Stimulated activated naive CD8-positive, alpha-beta T cell treated with anti-CD3 and anti-CD28 coated beads, Interleukin-15, Interleukin-2, amounts not matched to agents 100 U/mL and 50 U/mL, for 24 hours (primary cell): Measurements from ENCODE around the gene HAGHL.

ENCODE experiments used
- ATAC-seq: fragments of 150-1000 bp; cut with Tn5 transposase; one replicate; pipeline ENCODE4 v1.10.0; 2021
- DNase-seq: peaks from one replicate; pipeline ENCODE4 v3.0.0; 2021

The HAGHL gene, protein sequence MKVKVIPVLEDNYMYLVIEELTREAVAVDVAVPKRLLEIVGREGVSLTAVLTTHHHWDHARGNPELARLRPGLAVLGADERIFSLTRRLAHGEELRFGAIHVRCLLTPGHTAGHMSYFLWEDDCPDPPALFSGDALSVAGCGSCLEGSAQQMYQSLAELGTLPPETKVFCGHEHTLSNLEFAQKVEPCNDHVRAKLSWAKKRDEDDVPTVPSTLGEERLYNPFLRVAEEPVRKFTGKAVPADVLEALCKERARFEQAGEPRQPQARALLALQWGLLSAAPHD

GRCh38 chr16:726438-727290, at the start of gene HAGHL, which contains the start of gene CCDC78:
HAGHL (plus strand) TSS chr16:727106; CDS start chr16:727510, 404 bp downstream.
CCDC78 (minus strand) TSS chr16:726443; CDS start chr16:726367, 76 bp downstream.
- DNase-seq = peak; percentile 79
- ATAC-seq = peak; percentile 10

- DNase-seq = no peak
- no peak for ATAC-seq
Observed at GRCh38 chr16:677316-678190, 49.4 kb upstream of the HAGHL start.

DNA sequence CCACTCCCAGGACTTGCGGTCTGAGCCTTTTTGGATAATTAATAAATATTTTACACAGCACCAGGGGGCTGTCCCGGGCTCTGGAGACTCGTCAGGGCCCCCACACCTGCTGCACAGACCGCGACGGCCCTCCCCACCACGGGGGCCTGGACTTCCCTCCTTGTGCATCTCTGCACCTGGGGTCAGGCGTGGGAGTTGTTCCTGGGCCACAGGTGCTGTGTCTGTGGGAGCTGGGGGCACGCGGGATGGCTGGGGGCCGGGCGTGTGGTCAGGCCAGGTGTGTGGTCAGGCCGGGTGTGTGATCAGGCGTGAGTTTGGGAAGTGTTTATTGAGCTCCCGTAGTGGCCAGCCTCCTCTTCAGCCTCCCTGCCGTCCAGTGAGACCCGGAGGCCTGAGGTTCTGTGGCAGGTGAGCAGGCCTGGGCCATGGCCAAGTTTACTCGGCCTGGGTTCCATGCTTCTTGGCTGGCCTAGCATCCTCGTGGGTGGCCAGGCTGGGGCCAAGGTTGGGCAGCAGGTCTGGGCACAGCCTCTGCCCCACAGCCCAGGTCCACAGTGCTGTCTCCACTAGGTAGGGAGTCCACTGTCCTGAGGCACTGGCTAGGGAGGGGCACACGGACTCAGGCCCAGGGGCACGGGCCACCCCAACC, 48.6 kb upstream of the HAGHL start:
- DNase-seq = no peak
- no peak for ATAC-seq

GRCh38 chr16:678858-679813, 47.8 kb upstream of the HAGHL start:
- DNase-seq = peak; percentile 69
- ATAC-seq = no peak

DNA sequence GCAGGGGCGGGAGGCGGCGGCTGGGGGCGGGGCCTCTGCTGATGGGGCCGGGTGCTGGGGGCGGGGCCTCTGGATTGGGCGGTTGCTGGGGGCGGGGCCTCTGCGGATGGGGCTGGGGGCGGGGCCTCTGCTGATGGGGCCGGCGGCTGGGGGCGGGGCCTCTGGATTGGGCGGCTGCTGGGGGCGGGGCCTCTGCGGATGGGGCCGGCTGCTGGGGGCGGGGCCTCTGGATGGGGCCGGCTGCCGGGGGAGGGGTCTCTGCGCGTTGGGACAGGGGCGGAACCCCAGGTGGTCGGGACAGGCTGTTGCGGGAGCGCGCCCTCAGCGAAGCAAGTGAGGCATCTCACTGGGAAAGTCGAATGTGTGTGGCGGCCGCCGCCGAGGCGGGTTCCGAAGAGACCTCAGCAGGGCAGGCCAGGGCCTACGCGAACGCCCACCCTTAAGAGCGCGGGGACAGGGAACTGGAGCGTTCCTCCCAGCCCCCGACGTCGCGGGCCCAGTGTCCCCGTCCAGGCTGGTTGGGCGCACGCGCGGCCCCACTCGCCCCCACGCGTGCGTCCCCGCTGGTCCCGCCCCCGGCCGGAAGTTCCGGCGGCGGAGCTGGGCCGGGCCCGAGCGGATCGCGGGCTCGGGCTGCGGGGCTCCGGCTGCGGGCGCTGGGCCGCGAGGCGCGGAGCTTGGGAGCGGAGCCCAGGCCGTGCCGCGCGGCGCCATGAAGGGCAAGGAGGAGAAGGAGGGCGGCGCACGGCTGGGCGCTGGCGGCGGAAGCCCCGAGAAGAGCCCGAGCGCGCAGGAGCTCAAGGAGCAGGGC, 46.9 kb upstream of the HAGHL start, which contains the start of gene STUB1:
Gene STUB1, plus strand, starts transcription at position 597 of the 811 bp plus-strand sequence. Its CDS starts 116 bp downstream, at position 713.
- DNase-seq (peak; percentile 92), ATAC-seq (peak; percentile 42)

DNA sequence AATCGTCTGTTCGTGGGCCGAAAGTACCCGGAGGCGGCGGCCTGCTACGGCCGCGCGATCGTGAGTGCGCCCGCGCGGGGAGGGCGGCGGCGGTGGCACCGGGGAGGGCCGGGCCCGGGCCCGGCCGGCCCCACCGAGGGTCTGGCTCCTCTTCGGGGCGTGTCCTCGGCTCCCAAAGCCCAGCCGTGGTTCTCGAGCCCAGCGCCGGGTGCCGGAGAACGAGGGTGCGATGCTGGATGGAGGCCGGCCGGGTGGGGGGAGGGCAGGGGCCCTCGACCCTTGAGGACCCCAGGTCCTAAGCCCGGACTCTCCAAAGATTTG, 46.3 kb upstream of the HAGHL start:
- ATAC-seq (no peak), DNase-seq (no peak)

- DNase-seq (no peak), ATAC-seq (no peak)
Observed at GRCh38 chr16:680967-681745, 45.8 kb upstream of the HAGHL start.

DNA sequence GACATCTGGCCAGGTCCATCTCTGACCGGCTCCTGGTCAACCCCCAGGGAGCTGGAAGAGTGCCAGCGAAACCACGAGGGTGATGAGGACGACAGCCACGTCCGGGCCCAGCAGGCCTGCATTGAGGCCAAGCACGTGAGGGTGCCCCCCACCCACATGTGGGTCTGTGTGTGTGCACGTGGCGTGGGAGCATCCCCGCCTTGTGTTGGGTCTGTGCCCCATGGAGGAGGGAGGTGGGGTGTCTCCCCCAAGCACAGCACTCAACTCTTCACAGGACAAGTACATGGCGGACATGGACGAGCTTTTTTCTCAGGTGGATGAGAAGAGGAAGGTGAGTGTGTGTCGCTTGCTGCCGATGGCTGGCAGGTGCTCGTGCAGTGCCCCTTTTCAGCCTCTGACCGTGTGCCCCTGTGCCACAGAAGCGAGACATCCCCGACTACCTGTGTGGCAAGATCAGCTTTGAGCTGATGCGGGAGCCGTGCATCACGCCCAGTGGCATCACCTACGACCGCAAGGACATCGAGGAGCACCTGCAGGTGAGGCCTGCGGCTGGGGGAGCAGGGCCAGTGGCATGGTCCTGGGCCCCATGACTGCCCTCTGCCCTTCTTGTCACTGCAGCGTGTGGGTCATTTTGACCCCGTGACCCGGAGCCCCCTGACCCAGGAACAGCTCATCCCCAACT, 45.0 kb upstream of the HAGHL start:
- ATAC-seq (no peak), DNase-seq (no peak)

GRCh38 chr16:682493-683395, 44.2 kb upstream of the HAGHL start:
- ATAC-seq = no peak

DNA sequence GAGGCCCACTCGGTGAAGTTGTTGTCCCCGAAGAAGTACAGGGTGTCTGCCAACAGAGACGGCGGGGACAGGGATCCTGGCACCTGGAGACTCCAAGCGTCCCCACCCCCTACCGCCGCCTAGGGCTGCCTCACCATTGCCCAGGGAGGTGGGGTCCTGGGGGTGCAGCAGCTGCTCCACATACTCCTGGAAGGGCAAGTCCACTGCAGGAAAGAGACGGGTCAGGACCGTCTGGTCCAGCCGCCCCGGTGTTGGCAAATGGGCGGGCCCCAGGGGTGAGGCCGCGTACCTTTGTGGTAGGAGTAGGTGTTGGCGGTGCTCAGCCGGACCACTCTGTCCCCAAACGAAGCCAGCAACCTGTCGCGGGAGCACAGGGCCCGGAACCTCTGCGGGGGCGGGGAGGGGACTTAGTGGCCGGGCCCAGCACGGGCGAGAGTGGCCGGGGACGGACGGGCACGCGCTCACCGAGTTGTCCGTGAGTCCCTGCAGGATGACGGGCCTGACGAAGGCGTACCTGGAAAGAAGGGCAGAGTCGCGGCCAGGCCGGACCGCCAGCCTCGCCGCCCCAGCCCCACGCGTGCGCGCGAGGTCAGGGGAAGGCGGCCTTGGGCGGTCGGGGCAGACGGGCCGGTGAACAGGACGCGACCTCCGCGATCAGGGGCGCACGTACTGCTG, 43.4 kb upstream of the HAGHL start:
- DNase-seq (no peak), ATAC-seq (no peak)

More at GRCh38 chr16:682493-683395, 44.2 kb upstream of the HAGHL start:
- no peak for DNase-seq

DNA sequence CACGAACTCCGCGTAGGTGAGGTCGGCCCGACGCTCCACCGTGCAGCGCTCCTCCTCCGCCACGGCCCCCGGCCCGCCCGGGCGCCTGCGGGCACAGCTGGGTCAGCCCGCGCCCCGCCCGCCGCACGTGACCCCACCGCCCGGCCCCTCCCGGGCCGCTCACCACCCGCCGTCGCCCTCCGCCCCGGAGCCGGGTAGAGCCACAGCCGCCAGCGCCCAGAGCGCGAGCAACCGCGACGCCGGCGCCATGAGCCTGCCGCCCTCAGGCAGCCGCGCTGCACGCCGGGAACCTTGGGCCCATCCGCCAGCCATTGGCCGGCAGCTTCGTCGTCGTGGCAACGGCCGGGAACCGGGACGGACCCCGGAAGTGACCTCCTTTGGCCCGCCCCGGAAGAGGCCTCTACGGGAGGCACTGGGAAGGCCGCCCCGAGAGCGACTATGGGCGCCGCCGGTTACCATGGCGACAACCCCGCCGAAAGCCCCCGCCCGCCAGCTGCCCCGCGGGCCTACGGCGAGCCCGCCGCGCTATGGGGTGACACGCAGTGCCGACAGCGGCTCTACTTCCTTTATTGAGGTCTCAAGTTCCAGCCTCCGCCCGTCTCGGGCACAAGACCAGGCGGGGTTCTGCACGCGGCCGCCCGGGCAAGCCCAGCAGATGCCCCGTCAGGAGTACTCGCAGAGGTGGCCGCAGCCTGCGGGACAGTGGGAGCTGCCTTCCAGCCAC, 42.7 kb upstream of the HAGHL start, which contains the start of gene JMJD8:
Gene JMJD8, minus strand, starts transcription at position 264 of the 724 bp plus-strand sequence. Its CDS starts 15 bp downstream, at position 249.
- DNase-seq (peak; percentile 99), ATAC-seq (peak; percentile 82)

DNA sequence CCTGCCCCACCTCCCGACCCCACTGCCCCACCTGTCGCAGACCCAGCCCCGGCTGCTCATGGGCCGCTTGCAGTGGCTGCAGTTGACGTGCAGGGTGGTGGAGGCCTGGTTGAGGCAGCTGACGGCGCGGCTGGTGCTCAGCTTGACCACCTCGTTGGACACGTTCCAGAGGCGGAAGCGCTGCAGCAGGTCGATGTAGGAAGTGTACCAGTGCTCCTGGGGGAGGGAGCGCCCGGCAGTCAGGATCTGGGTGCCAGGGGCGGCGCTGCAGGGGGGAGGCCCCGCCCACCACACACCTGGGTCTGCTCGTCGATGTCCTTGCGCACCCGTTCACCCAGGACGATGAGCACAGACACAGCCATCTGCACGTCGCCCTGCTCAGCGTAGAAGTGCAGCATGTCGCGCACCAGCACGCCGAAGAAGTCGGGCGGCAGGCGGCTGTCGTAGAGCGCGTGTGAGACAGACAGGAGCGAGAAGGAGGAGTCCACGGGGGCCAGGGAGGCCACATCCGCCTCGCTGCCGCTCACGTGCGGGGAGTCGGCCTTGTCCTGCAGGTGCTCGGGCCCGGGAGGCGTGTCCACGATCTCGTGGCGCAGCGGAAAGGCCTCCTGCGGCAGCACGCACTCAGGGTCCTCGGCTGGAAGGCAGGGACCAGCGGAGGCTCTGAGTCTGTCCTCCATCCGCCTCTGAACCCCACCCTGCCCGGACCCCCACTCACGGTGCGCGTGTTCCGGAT, 41.8 kb upstream of the HAGHL start:
- no peak for ATAC-seq
- DNase-seq = no peak

DNA sequence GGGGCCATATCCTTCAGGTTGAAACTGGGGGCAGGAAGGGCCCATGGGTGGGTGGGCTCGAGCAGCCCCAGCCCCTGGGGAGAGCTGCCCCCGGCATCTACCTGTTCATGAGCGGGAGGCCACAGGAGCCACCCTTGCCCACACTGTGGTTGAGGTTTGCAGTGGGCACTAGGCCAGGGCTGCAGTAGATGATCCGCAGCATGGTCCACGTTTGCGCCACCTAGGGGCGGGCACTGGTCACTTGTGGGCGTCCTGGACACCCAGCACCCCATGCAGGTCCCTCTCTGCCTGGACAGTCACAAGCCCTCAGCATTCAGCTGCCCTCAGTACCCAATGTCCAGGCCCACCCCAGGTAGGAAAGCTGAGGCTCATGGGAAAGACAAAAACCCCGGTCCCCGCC, 40.9 kb upstream of the HAGHL start:
- ATAC-seq (no peak), DNase-seq (peak; percentile 45)

DNA sequence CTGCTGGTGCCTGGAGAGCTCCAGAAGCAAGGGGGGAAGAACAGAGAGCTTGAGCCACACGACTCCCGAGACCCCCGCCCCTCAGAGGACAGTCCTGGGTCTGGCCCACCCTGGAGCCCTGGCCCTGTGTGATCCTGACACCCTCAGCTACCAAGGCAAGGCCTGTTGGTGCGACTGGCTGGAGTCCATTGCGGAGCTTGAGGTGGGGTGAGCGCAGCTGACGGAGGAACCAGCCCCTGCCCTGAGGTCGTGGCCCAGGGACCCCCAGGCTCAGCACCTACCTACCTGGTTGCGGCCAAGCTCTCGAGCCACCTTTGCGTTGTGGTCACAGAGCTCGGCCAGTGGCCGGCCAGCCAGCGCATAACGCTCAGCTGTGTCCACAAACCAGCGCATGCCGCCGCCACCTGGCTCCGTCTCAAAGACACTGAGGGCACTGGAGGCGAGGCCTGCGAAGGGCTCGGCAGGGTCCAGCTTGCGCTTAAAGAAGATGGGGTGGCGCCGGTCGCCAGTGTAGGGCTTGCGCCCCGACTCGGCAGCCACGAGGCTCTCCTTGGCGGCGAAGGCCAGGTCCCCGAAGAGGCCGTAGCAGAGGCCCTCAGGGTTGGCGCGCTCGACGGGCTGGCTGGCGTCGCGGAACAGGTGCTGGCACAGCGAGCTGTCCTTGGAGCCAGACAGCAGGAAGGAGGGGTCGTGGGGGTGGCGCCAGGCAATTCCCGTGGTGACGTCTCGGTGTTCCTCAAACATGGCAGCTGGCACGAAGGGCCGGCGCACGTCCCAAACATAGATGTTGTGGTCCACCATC, 40.2 kb upstream of the HAGHL start:
- no peak for ATAC-seq
- DNase-seq = no peak
